Measurements from ENCODE around the gene PRPSAP1. TPM values are rescaled to one million over a fixed set of nuclear protein-coding genes. Genes with fewer than 3 reads are reported as not detected.

Gene PRPSAP1
- total and polyA plus RNA-seq, 2 of the 8 experiments (the other 6 are each of a cell fraction or from before 2014, with no cell fraction given): 32.0 to 54.2 TPM

- H3K18ac ChIP-seq (ENCODE audit: extremely low read depth, low read length): no peak overlapping the region
- WGBS, 2 experiments (ENCODE audit: extremely low coverage in 1 of 2, insufficient coverage in 1 of 2, insufficient read length in 1 of 2, insufficient replicate concordance in 2 of 2, low coverage in 1 of 2, low lambda C conversion rate in 2 of 2, missing lambda C conversion rate in 1 of 2): 92 to 100% methylated on average over 3 to 29 of the region's 31 CpGs
- no peaks in the 10 kb centered on the region for H3K9me3 ChIP-seq (ENCODE audit: insufficient read depth in 2 of 2, low read depth in 1 of 2, low read length in 1 of 2)
- H3K4me3 ChIP-seq (ENCODE audit: extremely low read depth in 1 of 4, insufficient read depth in 2 of 4, low read depth in 3 of 4, low read length in 4 of 4): no peak overlapping the region
- no peak overlapping the region for H4K5ac ChIP-seq (ENCODE audit: insufficient read length, low read depth, low read length)
- no peak overlapping the region for H3K23ac ChIP-seq (ENCODE audit: insufficient read length)
- H2BK120ac ChIP-seq (replicated peaks; ENCODE audit: low read depth, low read length): no peak overlapping the region
- no peak overlapping the region for H3K4me2 ChIP-seq (ENCODE audit: insufficient read depth in 1 of 2, low read depth in 2 of 2, low read length in 2 of 2)
- POLR2A ChIA-PET (ENCODE audit: partially characterized antibody): interaction anchor here (1.2 to 1.8 kb wide), 3 partner anchors 9 to 197 kb away, joined by 3 to 6 read pairs (median 5); no protein-coding TSS in a partner anchor
- no peak overlapping the region for H3K14ac ChIP-seq (ENCODE audit: insufficient read length)
- peak overlapping the region; percentile 96; the same call in 1 of the 2 replicates for H2AK5ac ChIP-seq (ENCODE audit: low read depth, low read length)
- H3K79me1 ChIP-seq (ENCODE audit: low read depth, low read length): no peaks in the 10 kb centered on the region
- H3K27ac ChIP-seq (ENCODE audit: low read depth, low read length): no peak overlapping the region
- peaks cover 0 to 4% (median under 1%) of the 10 kb centered on the region in 4 experiments; a peak in 3 of 7 replicates for H3K4me1 ChIP-seq (replicated peaks in 1 of 4; ENCODE audit: control insufficient read depth in 3 of 4, insufficient read depth in 4 of 4, low read length in 3 of 4)
- peak overlapping the region; percentile 89 for H4K91ac ChIP-seq (replicated peaks; ENCODE audit: insufficient read length, low read length)
- no peak overlapping the region for H2AFZ ChIP-seq (ENCODE audit: low read length)
- H3K56ac ChIP-seq (replicated peaks; ENCODE audit: insufficient read length, low read depth, low read length): peak overlapping the region; percentile 46
- H2BK5ac ChIP-seq (ENCODE audit: low read depth, low read length): peak overlapping the region; percentile 22; the same call in 1 of the 2 replicates
- no peak overlapping the region for H4K8ac ChIP-seq (ENCODE audit: extremely low read depth, insufficient read depth, low read length)
- peak overlapping the region; percentile 85 for H3K4ac ChIP-seq (replicated peaks; ENCODE audit: insufficient read length, low read depth, low read length)
- H4K20me1 ChIP-seq (replicated peaks in 1 of 2; ENCODE audit: control insufficient read depth in 1 of 2, insufficient read depth in 2 of 2, low read length in 2 of 2): peaks cover 0 to 6% of the 10 kb centered on the region in 2 experiments
- H2BK12ac ChIP-seq (ENCODE audit: low read depth, low read length): peak overlapping the region; percentile 97; the same call in 1 of the 2 replicates
- DNase-seq (ENCODE audit: low read depth in 1 of 2, low spot score in 2 of 2): no peak
- no peaks in the 10 kb centered on the region; a peak in 1 of 8 replicates for H3K36me3 ChIP-seq (ENCODE audit: control insufficient read depth in 2 of 4, insufficient read depth in 4 of 4, low read length in 3 of 4)
- H2BK20ac ChIP-seq (ENCODE audit: low read length): no peak overlapping the region
- H3K9ac ChIP-seq (replicated peaks in 1 of 4; ENCODE audit: extremely low read depth in 1 of 4, low read depth in 3 of 4, low read length in 3 of 4): no peak overlapping the region; a peak in 1 of 7 replicates
- CTCF ChIA-PET (ENCODE audit: partially characterized antibody): interaction anchor here (1.0 to 5.6 kb wide), 17 partner anchors 9 to 198 kb away, joined by 3 to 84 read pairs (median 18); partner anchors contain the start of genes FOXJ1, RNF157 and UBALD2
- TF ChIP-seq, protein P1, sequence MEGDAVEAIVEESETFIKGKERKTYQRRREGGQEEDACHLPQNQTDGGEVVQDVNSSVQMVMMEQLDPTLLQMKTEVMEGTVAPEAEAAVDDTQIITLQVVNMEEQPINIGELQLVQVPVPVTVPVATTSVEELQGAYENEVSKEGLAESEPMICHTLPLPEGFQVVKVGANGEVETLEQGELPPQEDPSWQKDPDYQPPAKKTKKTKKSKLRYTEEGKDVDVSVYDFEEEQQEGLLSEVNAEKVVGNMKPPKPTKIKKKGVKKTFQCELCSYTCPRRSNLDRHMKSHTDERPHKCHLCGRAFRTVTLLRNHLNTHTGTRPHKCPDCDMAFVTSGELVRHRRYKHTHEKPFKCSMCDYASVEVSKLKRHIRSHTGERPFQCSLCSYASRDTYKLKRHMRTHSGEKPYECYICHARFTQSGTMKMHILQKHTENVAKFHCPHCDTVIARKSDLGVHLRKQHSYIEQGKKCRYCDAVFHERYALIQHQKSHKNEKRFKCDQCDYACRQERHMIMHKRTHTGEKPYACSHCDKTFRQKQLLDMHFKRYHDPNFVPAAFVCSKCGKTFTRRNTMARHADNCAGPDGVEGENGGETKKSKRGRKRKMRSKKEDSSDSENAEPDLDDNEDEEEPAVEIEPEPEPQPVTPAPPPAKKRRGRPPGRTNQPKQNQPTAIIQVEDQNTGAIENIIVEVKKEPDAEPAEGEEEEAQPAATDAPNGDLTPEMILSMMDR (IDR thresholded peaks at IDR 0.05; ENCODE audit: control extremely low read depth in 1 of 3, insufficient read depth in 1 of 3, low read depth in 1 of 3, low read length in 3 of 3): no peak
- TF ChIP-seq SIN3A (conservative IDR thresholded peaks at IDR 0.05 in 1 of 2, IDR thresholded peaks at IDR 0.05 in 1 of 2; ENCODE audit: low read depth in 1 of 2, low read length in 2 of 2): no peak
- no peak for TF ChIP-seq CHD1 (IDR thresholded peaks at IDR 0.05; ENCODE audit: low read depth, low read length)
- TF ChIP-seq GTF2F1 (IDR thresholded peaks at IDR 0.05; ENCODE audit: borderline replicate concordance, low read depth, low read length): no peak
- TF ChIP-seq JUND (IDR thresholded peaks at IDR 0.05; ENCODE audit: low read length): no peak
- TF ChIP-seq CHD2 (IDR thresholded peaks at IDR 0.05; ENCODE audit: low read length): no peak
- H3K23me2 ChIP-seq (ENCODE audit: low read depth, low read length): peaks cover 3% of the 10 kb centered on the region; the same call in 1 of the 2 replicates
- H2BK15ac ChIP-seq (ENCODE audit: low read length): peak overlapping the region; percentile 24; the same call in 1 of the 2 replicates
- no peaks in the 10 kb centered on the region for H3K27me3 ChIP-seq (replicated peaks in 1 of 4; ENCODE audit: control insufficient read depth in 3 of 4, extremely low read depth in 1 of 4, insufficient read depth in 3 of 4, low read length in 3 of 4)
- no peaks in the 10 kb centered on the region for H3K79me2 ChIP-seq (ENCODE audit: control insufficient read depth in 1 of 2, insufficient read depth in 2 of 2, low read length in 2 of 2)
- no peak for FAIRE-seq
Measured at GRCh38 chr17:76277300-76278267, 76.1 kb downstream of the PRPSAP1 start.
